Measurements from ENCODE around the gene CFAP58. TPM values are rescaled to one million over a fixed set of nuclear protein-coding genes. Genes with fewer than 3 reads are reported as not detected.

CFAP58 gene
- total RNA-seq, 2 experiments from 2014 or later = 0.45 to 0.58 TPM

DNA sequence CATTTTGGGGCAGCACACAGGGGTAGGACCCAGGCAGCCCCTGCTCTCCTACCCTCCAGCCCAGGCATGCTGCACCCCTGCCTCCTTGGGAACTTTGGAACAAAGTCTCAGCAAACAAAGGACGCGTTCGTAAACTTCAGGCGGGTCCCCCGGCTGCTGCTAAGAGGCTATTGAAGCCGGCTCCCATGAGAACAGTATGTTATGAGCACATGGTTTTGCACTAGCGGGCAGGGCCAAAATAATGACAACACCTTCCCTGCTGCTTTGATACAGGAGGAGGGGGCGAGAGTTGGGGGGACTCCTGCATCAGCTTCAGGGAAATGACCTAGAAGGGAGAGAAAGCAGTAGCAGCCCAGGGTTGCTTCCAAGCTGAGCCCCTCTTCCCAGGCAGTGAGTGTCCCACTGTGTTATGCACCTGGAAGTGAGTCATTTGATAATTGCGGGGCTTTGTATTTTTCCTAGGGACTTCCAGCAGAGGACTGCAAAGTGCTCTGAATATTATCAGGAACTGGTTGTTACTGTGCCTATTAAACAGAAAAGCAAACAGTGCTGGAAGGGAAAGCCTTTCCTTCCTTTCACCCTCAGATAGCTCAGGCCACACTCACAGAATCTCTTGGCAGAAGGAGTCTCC is 22.3 kb upstream of the CFAP58 start:
- ChIA-PET POLR2A (interaction anchor here (1.8 kb wide), 1 partner anchor 10 kb away, joined by 6 read pairs; no protein-coding TSS in a partner anchor), CTCF (interaction anchor here (1.2 kb wide), 2 partner anchors 20 to 24 kb away, joined by 4 read pairs; no protein-coding TSS in a partner anchor)
- no peak for DNase-seq
- Mint-ChIP-seq H3K9me3 (no peaks in the 10 kb centered on the region), H3K36me3 (ENCODE audit: low read depth) (peaks cover 36% of the 10 kb centered on the region), H3K4me1 (peaks cover 91% of the 10 kb centered on the region), H3K4me3 (no peak overlapping the region), H3K27ac (peak overlapping the region; percentile 13), H3K27me3 (no peaks in the 10 kb centered on the region)

DNA sequence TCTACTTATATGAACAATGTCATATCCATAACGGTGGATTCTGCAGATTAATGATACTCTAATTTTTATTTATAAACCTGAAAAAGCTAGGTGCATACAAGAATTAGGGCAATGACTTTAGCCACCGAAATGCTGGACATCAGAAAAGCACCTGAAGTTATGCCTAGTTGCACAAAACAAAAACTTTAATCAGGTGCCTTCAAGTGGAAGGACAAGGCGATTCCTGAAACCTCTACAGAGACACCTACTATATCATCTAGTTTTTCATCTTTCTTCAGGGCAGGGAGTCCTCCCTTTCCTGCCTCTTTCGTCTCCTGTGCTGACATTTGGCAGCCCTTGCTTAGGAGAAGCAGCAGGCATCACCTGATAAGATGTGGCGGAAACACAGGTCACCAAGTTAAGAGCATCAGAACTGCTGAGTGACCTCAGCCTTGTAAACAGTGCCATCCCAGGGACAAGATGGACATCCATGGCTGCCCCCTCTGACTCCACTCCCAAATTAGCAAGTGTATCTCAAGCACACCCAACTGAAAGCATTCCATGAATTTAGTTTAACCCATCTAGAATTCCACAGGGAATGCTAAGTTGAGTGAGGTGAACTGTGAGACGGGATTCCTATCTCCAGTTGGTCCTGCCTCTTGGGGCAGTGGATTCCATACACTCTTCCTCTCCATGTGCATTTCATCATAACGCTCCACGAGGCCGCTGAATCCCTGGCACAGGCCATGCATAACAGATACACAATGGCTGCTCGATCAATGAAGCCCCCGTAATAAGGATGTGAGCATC is 21.2 kb upstream of the CFAP58 start:
- DNase-seq = no peak
- H3K4me1 Mint-ChIP-seq = peaks cover 81% of the 10 kb centered on the region
- no peak overlapping the region for H3K27ac Mint-ChIP-seq
- H3K9me3 Mint-ChIP-seq = no peaks in the 10 kb centered on the region
- peaks cover 37% of the 10 kb centered on the region for H3K36me3 Mint-ChIP-seq (ENCODE audit: low read depth)
- no peak overlapping the region for H3K4me3 Mint-ChIP-seq
- CTCF ChIA-PET = interaction anchor here (1.2 kb wide), 1 partner anchor 25 kb away, joined by 4 read pairs; no protein-coding TSS in a partner anchor
- POLR2A ChIA-PET = no interaction called here
- H3K27me3 Mint-ChIP-seq = no peaks in the 10 kb centered on the region

DNA sequence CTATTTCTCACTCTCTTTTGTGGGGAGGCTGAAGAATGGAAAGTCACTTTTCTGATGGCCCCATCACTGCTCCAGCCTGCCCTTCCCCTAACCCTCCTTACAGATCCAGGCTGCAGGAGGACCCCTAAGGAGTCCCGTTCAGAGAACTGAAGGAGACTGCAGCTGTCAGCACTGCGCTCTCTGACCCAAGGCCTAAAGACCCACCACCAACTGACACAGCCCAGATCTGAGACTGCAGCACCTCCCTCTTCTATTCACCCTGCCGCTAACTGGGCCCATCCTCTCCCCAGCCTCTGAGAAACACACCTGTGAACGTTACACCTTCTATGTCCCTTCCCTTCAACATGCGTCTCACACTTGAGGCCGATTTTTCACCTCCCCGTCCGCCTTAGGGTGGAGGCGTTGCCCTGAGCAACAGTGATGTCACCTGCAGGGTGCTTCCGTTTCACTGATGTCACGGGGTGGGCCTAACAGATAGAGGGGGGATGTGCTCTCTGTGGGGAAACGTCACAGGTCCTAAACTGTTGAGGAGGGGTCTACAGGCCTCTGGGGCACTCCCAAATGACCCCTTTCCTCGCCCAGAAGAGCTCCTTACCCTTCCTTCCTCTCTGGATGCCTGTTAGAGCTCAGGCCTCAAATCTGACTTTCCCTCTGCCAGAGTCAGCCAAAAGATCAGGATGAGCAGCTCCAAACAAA is 20.5 kb upstream of the CFAP58 start:
- Mint-ChIP-seq H3K36me3 (ENCODE audit: low read depth) (peaks cover 37% of the 10 kb centered on the region), H3K27me3 (no peaks in the 10 kb centered on the region), H3K4me1 (peaks cover 74% of the 10 kb centered on the region), H3K4me3 (no peak overlapping the region), H3K27ac (peak overlapping the region; percentile 37), H3K9me3 (no peaks in the 10 kb centered on the region)
- POLR2A ChIA-PET = no interaction called here
- peak; percentile 33 for DNase-seq
- CTCF ChIA-PET = interaction anchor here (1.1 to 6.4 kb wide), 2 partner anchors 19 to 27 kb away, joined by 3 to 66 read pairs; no protein-coding TSS in a partner anchor

DNA sequence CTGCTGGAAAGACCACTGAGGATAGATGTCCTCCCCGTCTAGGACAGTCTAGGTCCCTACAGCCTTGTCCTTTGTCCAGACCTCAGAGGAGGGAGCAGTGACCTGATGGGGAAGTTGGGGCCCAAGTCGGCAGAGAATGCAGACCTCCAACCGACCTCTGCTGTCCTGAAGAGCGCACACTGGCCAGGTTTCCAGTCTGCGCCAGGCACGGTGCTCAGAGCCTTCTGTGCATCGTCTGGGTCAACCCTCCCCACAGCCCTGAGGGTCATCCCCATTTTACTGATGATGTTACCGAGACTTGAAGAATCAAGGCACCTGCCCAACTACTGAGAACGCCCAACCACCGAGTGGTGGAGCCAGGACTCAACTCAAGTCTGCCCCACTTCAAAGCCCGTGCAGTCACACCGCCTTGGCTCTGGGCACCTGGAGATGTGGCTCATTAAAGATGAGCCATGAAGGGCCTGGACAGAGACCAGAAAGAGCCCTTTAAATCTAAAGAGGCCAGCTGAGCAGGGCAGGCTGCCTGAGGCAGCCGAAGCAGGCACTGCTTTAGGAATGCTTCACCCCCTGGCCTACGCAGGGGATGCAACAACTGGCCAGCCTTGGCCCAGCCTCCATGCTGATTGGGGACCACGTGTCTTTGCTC is 19.8 kb upstream of the CFAP58 start:
- peak; percentile 14 for DNase-seq
- Mint-ChIP-seq H3K4me3 (no peak overlapping the region), H3K27me3 (no peaks in the 10 kb centered on the region), H3K9me3 (no peaks in the 10 kb centered on the region), H3K27ac (peak overlapping the region; percentile 37), H3K4me1 (peaks cover 70% of the 10 kb centered on the region), H3K36me3 (ENCODE audit: low read depth) (peaks cover 37% of the 10 kb centered on the region)
- ChIA-PET POLR2A (interaction anchor here (0.8 to 3.1 kb wide), 2 partner anchors 11 to 28 kb away, joined by 4 to 14 read pairs; no protein-coding TSS in a partner anchor), CTCF (interaction anchor here (1.0 to 6.4 kb wide), 3 partner anchors 18 to 42 kb away, joined by 3 to 66 read pairs (median 5); no protein-coding TSS in a partner anchor)

DNA sequence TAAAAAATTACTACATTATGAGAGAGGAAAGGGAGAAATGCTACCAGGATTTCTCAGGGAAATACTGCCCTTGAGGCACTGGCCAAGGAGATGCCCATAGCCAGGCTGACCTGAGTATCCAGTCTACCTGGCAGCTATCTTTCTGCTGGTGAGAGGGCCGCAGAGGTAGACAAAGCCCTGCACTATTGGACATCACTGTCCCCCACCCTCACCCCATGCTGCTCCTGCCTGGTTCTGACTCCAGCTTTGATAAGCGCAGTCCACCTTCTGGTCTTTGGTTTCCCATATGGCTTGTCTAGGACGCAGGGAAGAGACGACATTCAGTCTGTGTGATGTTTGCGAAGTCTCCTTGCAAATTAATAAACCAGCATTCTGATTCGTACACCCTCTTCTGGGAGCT is 19.1 kb upstream of the CFAP58 start:
- Mint-ChIP-seq H3K9me3 (no peaks in the 10 kb centered on the region), H3K27ac (no peak overlapping the region), H3K4me3 (no peak overlapping the region), H3K4me1 (peaks cover 69% of the 10 kb centered on the region), H3K27me3 (peaks cover under 1% of the 10 kb centered on the region), H3K36me3 (ENCODE audit: low read depth) (peaks cover 37% of the 10 kb centered on the region)
- ChIA-PET POLR2A (interaction anchor here (0.8 to 3.1 kb wide), 3 partner anchors 12 to 28 kb away, joined by 3 to 14 read pairs (median 4); no protein-coding TSS in a partner anchor), CTCF (interaction anchor here (0.7 to 6.4 kb wide), 6 partner anchors 9 to 43 kb away, joined by 3 to 66 read pairs (median 4); partner anchors contain the start of gene CFAP58)
- no peak for DNase-seq

DNA sequence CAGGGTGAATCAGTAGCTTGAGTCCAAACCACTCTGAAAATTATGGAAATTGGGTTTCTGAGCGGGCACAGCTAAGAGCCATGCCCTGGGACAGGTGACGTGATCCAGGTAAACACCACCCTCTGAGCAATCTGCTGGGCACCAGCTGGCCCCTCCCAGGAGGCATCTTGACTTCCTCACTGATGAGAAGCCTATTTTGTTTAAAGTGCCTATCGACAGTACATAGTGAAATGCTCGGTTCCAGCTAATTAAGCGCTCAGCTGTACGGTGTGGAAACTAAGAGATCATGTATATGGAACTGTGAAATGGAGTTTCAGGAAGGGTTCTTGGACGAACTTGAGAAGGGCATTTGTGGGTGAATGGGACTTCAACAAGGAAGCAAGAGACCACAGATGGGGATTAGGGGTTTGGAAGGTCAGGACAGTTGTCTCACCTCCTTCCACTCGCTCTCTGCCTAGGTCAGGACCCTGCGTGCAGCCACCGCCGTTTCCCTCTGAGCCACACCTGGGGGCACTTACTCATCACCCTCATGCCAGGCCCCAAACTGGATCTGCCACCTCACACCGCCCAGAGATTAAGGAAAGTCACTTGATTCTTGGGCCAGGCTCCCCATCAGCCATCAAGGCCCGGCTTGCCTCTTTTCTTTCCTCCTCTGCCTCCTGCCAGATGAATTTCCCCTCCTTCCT is 18.5 kb upstream of the CFAP58 start:
- POLR2A ChIA-PET = interaction anchor here (0.8 to 3.1 kb wide), 4 partner anchors 11 to 29 kb away, joined by 3 to 14 read pairs (median 4); no protein-coding TSS in a partner anchor
- Mint-ChIP-seq H3K4me3 (peak overlapping the region; percentile 64), H3K4me1 (peaks cover 68% of the 10 kb centered on the region), H3K36me3 (ENCODE audit: low read depth) (peaks cover 37% of the 10 kb centered on the region), H3K9me3 (no peaks in the 10 kb centered on the region), H3K27ac (no peak overlapping the region), H3K27me3 (peaks cover 4% of the 10 kb centered on the region)
- CTCF ChIA-PET = interaction anchor here (0.7 to 6.4 kb wide), 6 partner anchors 10 to 43 kb away, joined by 3 to 66 read pairs (median 4); partner anchors contain the start of gene CFAP58
- peak; percentile 15 for DNase-seq

DNA sequence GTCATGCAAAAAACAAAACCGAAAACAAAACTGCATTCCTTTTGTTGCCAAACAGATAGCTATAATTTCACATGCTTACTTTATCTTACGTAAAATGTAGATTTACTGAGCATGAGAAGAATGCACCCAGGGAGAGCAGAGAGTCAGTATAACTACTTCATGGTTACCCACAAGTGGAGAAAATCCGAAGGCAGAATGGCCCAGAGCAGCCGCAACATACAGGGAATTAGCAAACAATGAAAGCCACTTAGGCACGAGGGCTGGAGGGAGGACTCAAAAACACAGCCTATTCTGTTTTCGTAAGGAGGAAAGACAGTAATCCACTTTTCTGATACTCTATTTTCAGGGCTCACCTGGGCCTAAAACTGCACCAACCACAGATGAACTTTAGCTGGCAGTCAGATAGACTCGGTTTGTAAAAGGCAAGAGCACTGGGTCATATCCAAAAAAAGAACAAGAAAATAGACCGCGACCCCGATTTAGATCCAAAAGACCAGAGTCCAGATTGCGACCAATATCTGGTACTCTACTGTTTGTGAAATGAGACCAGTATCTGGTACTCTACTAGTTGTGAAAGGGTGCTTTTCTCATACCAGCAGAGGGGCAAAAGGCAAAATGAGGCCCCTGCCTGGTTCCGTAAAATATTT is 16.7 kb upstream of the CFAP58 start:
- Mint-ChIP-seq H3K4me1 (peaks cover 54% of the 10 kb centered on the region), H3K27me3 (peaks cover 8% of the 10 kb centered on the region), H3K36me3 (ENCODE audit: low read depth) (peaks cover 26% of the 10 kb centered on the region), H3K4me3 (peak overlapping the region; percentile 95), H3K9me3 (no peaks in the 10 kb centered on the region), H3K27ac (peak overlapping the region; percentile 99)
- POLR2A ChIA-PET = interaction anchor here (0.8 to 4.5 kb wide), 11 partner anchors 8 to 215 kb away, joined by 3 to 54 read pairs (median 13); partner anchors contain the start of genes CFAP58 and SFR1
- CTCF ChIA-PET = interaction anchor here (0.9 to 6.4 kb wide), 9 partner anchors 12 to 63 kb away, joined by 3 to 66 read pairs (median 7); partner anchors contain the start of gene CFAP58
- DNase-seq = peak; percentile 17

DNA sequence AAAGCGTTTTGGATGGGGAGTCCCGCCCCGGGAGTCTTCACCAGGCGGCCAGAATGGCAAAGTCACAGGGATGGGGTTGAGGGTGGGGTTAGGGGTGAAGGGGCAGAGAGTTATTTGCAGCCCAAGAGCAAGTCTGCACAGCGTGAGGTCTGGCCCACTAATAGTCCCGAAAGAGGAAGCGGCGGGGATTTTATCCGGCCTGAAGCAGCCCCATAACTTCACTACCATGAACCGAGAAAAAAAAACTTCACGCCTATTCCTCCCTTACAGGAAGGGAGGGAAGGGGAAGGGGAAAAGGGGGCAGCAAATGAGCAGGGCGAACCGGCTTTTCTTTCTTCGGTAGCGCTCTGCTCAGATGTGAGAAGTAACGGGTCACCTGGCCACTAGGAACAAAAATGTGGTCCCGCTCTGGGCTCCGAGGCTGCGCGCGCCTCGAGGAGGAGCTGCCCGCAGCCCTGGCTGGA is 16.1 kb upstream of the CFAP58 start:
- no peak for DNase-seq
- ChIA-PET CTCF (interaction anchor here (1.1 to 6.4 kb wide), 12 partner anchors 9 to 64 kb away, joined by 3 to 66 read pairs (median 12); partner anchors contain the start of gene CFAP58), POLR2A (interaction anchor here (1.0 to 4.5 kb wide), 17 partner anchors 8 to 216 kb away, joined by 3 to 54 read pairs (median 9); partner anchors contain the start of genes CFAP58, GSTO1, GSTO2 and SFR1)
- Mint-ChIP-seq H3K36me3 (ENCODE audit: low read depth) (peaks cover 25% of the 10 kb centered on the region), H3K27ac (peak overlapping the region; percentile 99), H3K9me3 (no peaks in the 10 kb centered on the region), H3K27me3 (peaks cover 8% of the 10 kb centered on the region), H3K4me3 (peak overlapping the region; percentile 95), H3K4me1 (peaks cover 51% of the 10 kb centered on the region)

DNA sequence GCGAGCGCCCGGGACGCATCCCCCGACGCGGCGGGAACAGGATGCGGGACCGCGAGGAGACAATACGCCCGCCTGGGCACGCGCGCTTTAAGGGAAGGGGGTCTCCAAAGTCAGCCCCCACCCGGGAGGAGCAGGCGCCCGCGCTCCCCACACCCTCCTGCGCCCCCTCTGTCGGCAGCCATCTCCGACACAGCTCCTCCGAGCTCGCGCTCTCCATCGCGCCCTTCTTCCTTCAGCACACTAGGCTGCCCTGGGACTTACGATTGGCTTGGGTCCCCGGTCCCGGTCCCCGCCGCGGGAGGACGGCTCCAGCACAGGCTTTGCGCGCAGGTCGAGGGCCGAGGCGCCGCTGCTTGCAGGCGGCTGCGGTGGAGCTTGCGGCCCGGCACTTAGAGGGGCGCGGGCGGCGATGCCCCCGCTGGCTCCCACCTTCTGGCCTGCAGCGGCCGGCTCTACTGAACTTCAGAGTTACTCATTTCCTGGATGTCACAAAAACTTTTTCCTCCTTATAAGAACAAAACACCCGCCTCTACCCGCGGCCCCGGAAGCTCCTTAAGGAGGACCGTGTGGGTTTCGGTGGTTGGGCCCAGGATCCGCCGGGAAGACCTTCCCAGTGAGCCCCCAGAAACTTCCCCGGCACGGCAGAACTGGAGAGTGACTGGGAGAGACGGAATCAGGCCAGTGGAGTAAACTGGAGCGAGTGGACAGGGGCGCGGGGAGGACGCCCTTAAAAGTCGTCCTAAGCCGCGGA is 15.5 kb upstream of the CFAP58 start, which contains the start of gene ITPRIP:
Gene ITPRIP (minus strand): TSS at position 481 of the 751 bp plus-strand sequence. CDS start 22,414 bp downstream, outside the sequence.
- Mint-ChIP-seq H3K9me3 (no peaks in the 10 kb centered on the region), H3K4me1 (peaks cover 45% of the 10 kb centered on the region), H3K4me3 (peak within 1 kb of the TSS; percentile 95), H3K27me3 (peaks cover 8% of the 10 kb centered on the region), H3K27ac (peak within 1 kb of the TSS; percentile 99), H3K36me3 (ENCODE audit: low read depth) (peaks cover 25% of the 10 kb centered on the region)
- DNase-seq = peak; percentile 78
- ChIA-PET POLR2A (interaction anchor here (0.7 to 4.5 kb wide), 22 partner anchors 8 to 217 kb away, joined by 3 to 54 read pairs (median 6); partner anchors contain the start of genes CFAP58, GSTO1, GSTO2 and SFR1), CTCF (interaction anchor here (0.5 to 6.4 kb wide), 16 partner anchors 9 to 244 kb away, joined by 3 to 66 read pairs (median 6); partner anchors contain the start of genes CFAP58 and GSTO2)

DNA sequence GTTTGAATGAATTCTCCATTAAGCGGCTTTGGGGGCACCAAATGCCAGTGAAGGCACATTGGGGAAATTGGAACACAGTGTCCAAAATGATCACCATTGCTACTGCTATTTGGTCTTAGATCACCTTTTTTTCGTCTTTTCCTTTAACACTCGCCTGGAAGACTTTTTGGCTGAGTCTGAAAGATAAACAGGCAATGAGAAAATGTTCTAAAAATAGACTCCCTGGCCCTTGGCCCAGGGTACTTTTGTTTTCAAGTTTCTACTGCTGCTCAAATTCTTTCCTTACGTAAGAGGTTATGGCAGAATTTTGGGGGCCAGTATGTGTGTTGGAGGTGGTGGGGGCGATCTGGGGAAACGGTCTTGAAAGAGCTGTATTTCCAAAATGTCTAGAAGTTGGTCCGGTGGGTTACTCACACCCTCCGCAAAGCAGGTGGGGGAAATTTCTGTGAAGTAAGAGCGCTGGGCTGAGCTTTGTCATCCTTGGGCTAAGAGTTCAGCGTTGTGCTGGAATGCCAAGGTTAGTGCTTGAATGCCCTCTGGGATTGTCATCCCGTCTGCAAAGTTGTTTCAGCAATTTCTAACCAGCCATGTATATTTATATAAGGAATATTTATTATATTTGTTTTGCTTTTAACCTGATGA is 14.0 kb upstream of the CFAP58 start:
- no peak for DNase-seq
- Mint-ChIP-seq H3K36me3 (ENCODE audit: low read depth) (peaks cover 18% of the 10 kb centered on the region), H3K9me3 (no peaks in the 10 kb centered on the region), H3K4me1 (peaks cover 34% of the 10 kb centered on the region), H3K27me3 (peaks cover 8% of the 10 kb centered on the region), H3K27ac (peak overlapping the region; percentile 99), H3K4me3 (peak overlapping the region; percentile 95)
- ChIA-PET CTCF (interaction anchor here (1.4 to 6.4 kb wide), 8 partner anchors 11 to 70 kb away, joined by 5 to 66 read pairs (median 20); partner anchors contain the start of genes CFAP58 and GSTO2), POLR2A (interaction anchor here (1.4 to 4.5 kb wide), 8 partner anchors 10 to 218 kb away, joined by 4 to 54 read pairs (median 21); partner anchors contain the start of genes GSTO1, GSTO2 and SFR1)

Measured in activated CD4-positive, alpha-beta memory T cell treated with anti-CD3 and anti-CD28 coated beads, Interleukin-2, amount 10 ng/mL, durations not matched to agents 7 days and 5 days (primary cell).